Uterus (tissue), 4 donors: ENCODE measurements around the gene CACNA1C. TPM values are rescaled to one million over a fixed set of nuclear protein-coding genes. Genes with fewer than 3 reads are reported as not detected.
A peak's percentile ranks its signal among the peaks of the same experiment; 100 is the strongest.

Experiments used
- DNase-seq, 2 donors: peaks; one replicate each; pipeline ENCODE4 v3.0.0-alpha.2; 2019 to 2020
- H3K27ac ChIP-seq, 2 donors: fragments of 200-600 bp; sonication (generic); 1 replicate in 1 of 2; 2 replicates in 1 of 2; pipeline ENCODE4 v1.5.1; 2016 to 2018
- H3K27me3 ChIP-seq, 2 donors: fragments of 200-600 bp; sonication (generic); one replicate each; pipeline ENCODE4 v1.5.1; 2018 to 2019; ENCODE audit warnings: control low read depth in 1 of 2
- H3K36me3 ChIP-seq, 2 donors: fragments of 200-600 bp; sonication (generic); one replicate each; pipeline ENCODE4 v1.5.1; 2019; ENCODE audit warnings: control low read depth in 1 of 2
- H3K4me1 ChIP-seq, 2 donors: fragments of 200-600 bp; sonication (generic); one replicate each; pipeline ENCODE4 v1.5.1; 2018 to 2019; ENCODE audit warnings: control low read depth in 1 of 2
- H3K4me3 ChIP-seq, 2 donors: fragments of 200-600 bp; sonication (generic); 1 replicate in 1 of 2; 2 replicates in 1 of 2; pipeline ENCODE4 v1.5.1; 2018 to 2019; ENCODE audit warnings: mild to moderate bottlenecking in 1 of 2
- H3K9me3 ChIP-seq, 2 donors: fragments of 200-600 bp; sonication (generic); one replicate each; pipeline ENCODE4 v1.5.1; 2019; ENCODE audit warnings: control low read depth in 1 of 2
- CTCF ChIP-seq, 4 experiments: fragments of 200-600 bp in 2 of 4; fragments of 450-650 bp in 2 of 4; sonication (generic) in 2 of 4; IDR thresholded peaks; one replicate each; pipeline ENCODE4 v1.5.1; 2016 to 2019; ENCODE audit warnings: antibody characterized with exemption in 4 of 4, mild to moderate bottlenecking in 2 of 4, moderate library complexity in 1 of 4
- POLR2A ChIP-seq, 2 donors: fragments of 450-650 bp; IDR thresholded peaks; one replicate each; pipeline ENCODE4 v1.6.1; 2016; ENCODE audit warnings: antibody characterized with exemption in 2 of 2, mild to moderate bottlenecking in 1 of 2, moderate library complexity in 1 of 2
- intact Hi-C: fragments of 100-400 bp; cut with DNase I; formaldehyde crosslinking; loops from one replicate; pipeline ENCODE4 v1.15.1; 2023; ENCODE audit warnings: low total_unique reads
- total RNA-seq, 4 donors: library from RNA; depleted of rRNA in 3 of 4; stranded (reverse); fragments of >200 nt in 3 of 4; gene quantifications; one replicate each; pipeline versions ENCODE4 v1.1.0 to v1.2.4, GENCODE V29; 2014 to 2023
- donor health status: DM: yes; HTN: yes; CAD: no.

CACNA1C gene
- total RNA-seq, 4 donors from 2014 or later = 15.9 to 121 (median 32.1) TPM

- H3K4me3 ChIP-seq = no peak overlapping the region
- no peaks in the 10 kb centered on the region for H3K9me3 ChIP-seq
- intact Hi-C loops = no loop called here
- TF ChIP-seq CTCF (IDR thresholded peaks at IDR 0.05) (no peak), POLR2A (IDR thresholded peaks at IDR 0.05) (no peak)
- H3K4me1 ChIP-seq = no peaks in the 10 kb centered on the region
- H3K27me3 ChIP-seq = no peaks in the 10 kb centered on the region
- DNase-seq = no peak
- no peak overlapping the region for H3K27ac ChIP-seq
- H3K36me3 ChIP-seq = no peaks in the 10 kb centered on the region
Observed at GRCh38 chr12:2689879-2690278, 637.1 kb downstream of the CACNA1C start.

- no peaks in the 10 kb centered on the region for H3K36me3 ChIP-seq
- intact Hi-C loops = no loop called here
- no peaks in the 10 kb centered on the region for H3K9me3 ChIP-seq
- H3K27me3 ChIP-seq = no peaks in the 10 kb centered on the region
- no peak for DNase-seq
- H3K4me1 ChIP-seq = no peaks in the 10 kb centered on the region
- no peak overlapping the region for H3K4me3 ChIP-seq
- no peak for TF ChIP-seq POLR2A (IDR thresholded peaks at IDR 0.05)
- no peak for TF ChIP-seq CTCF (IDR thresholded peaks at IDR 0.05)
- H3K27ac ChIP-seq = no peak overlapping the region
Observed at GRCh38 chr12:2690348-2691005, 637.7 kb downstream of the CACNA1C start.

- no peaks in the 10 kb centered on the region for H3K36me3 ChIP-seq
- intact Hi-C loops = no loop called here
Observed at GRCh38 chr12:2691006-2691344, 638.2 kb downstream of the CACNA1C start.

GRCh38 chr12:2691345-2692071 is 638.7 kb downstream of the CACNA1C start:
- no peaks in the 10 kb centered on the region for H3K9me3 ChIP-seq
- H3K4me1 ChIP-seq = no peaks in the 10 kb centered on the region
- peak overlapping the region; percentile 14 to 16 for H3K4me3 ChIP-seq
- DNase-seq = no peak
- no peaks in the 10 kb centered on the region for H3K36me3 ChIP-seq
- H3K27me3 ChIP-seq = no peaks in the 10 kb centered on the region
- intact Hi-C loops = no loop called here
- no peak for TF ChIP-seq CTCF (IDR thresholded peaks at IDR 0.05)
- TF ChIP-seq POLR2A (IDR thresholded peaks at IDR 0.05) = no peak
- no peak overlapping the region for H3K27ac ChIP-seq

More at GRCh38 chr12:2691006-2691344, 638.2 kb downstream of the CACNA1C start:
- no peak for TF ChIP-seq CTCF (IDR thresholded peaks at IDR 0.05)
- TF ChIP-seq POLR2A (IDR thresholded peaks at IDR 0.05) = no peak
- H3K27me3 ChIP-seq = no peaks in the 10 kb centered on the region
- no peak overlapping the region for H3K27ac ChIP-seq
- H3K9me3 ChIP-seq = no peaks in the 10 kb centered on the region
- peak overlapping the region; percentile 14 to 16 for H3K4me3 ChIP-seq
- DNase-seq = no peak
- H3K4me1 ChIP-seq = no peaks in the 10 kb centered on the region

GRCh38 chr12:2692080-2692479 is 639.3 kb downstream of the CACNA1C start:
- Histone ChIP-seq H3K4me3 (peak overlapping the region in 1 of 2 donors; percentile 16), H3K9me3 (no peaks in the 10 kb centered on the region), H3K27me3 (no peaks in the 10 kb centered on the region), H3K36me3 (no peaks in the 10 kb centered on the region), H3K27ac (no peak overlapping the region), H3K4me1 (no peaks in the 10 kb centered on the region)
- intact Hi-C loops = no loop called here
- DNase-seq = no peak
- TF ChIP-seq CTCF (IDR thresholded peaks at IDR 0.05) (no peak), POLR2A (IDR thresholded peaks at IDR 0.05) (no peak)
